NT2/D1 (cell line): ENCODE measurements around the gene TMEM161B.

Source experiments
- YY1 ChIP-seq: IDR thresholded peaks from 2 replicates; pipeline ENCODE4 v1.6.1; 2011; ENCODE audit not compliant: insufficient read length, insufficient read depth
- ZNF274 ChIP-seq: IDR thresholded peaks from 2 replicates; pipeline ENCODE4 v1.6.1; 2011; ENCODE audit warnings: mild to moderate bottlenecking, low read depth, low read length

DNA sequence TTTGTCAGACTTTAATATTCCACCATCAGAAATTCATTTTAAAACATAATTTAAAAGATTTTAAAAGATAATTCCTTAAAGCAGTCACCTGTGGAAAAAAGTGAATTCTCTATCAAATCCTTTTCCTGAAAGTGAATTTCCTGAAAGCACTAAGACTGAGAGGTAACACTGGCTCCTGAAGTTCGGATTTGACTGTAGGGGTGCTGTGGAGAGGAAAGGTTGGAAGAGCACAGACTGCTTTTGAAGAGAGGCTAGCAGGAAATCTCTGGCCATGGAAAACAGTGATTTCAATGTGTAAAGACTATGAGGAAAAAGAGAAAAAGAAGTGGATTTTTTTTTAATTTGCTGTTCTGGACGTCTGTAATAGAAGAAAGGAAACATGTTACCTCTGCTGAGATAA is 35.7 kb upstream of the TMEM161B start:
- TF ChIP-seq ZNF274 (no peak), YY1 (no peak)
